COR-L47 (cell line): ENCODE data around the gene ANAPC2.

Experiments
- DNase-seq: peaks from one replicate; lab custom pipeline; 2025; lab: John Stamatoyannopoulos, UW

Gene ANAPC2

DNA sequence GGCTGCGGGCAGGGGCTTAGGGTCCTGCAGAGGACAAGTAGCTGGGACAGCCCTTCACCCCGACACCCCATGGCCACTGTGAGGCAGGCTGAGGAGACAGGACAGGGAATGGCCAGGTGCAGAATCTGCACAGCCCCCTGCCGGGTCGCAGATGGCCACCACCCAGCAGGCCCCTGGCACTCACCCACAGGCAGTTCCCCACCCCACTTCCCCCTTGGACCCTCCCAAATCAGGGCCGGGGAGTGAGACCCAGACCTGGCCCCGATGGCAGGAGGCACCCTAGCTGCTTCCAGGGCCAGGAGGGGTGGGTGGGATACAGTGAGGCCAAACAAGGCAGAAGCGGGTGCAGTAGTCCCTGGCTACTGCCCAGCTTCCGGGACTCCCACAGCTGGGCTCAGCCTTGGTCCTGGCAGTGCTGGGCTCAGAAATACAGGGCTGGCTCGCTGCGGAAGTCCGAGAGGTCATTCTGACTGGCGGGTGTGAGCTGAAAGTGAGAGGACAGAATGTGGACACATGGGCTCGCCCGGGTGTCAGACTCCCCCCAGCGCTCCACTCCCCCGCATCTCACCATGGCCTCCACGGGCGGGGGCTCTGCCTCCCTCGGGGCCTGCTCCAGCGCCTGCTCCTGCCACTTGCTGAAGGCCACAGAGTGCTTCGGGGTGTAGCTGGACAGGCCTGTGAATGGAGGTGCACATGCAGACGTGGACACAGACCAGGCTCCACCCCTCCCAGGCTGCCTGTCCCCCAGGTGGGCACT lies 3.5 kb upstream of the ANAPC2 start:
- DNase-seq: no peak

GRCh38 chr9:137191245-137191644 lies 2.9 kb upstream of the ANAPC2 start:
- DNase-seq: no peak

GRCh38 chr9:137190315-137190856 lies 2.0 kb upstream of the ANAPC2 start:
- DNase-seq: no peak

DNA sequence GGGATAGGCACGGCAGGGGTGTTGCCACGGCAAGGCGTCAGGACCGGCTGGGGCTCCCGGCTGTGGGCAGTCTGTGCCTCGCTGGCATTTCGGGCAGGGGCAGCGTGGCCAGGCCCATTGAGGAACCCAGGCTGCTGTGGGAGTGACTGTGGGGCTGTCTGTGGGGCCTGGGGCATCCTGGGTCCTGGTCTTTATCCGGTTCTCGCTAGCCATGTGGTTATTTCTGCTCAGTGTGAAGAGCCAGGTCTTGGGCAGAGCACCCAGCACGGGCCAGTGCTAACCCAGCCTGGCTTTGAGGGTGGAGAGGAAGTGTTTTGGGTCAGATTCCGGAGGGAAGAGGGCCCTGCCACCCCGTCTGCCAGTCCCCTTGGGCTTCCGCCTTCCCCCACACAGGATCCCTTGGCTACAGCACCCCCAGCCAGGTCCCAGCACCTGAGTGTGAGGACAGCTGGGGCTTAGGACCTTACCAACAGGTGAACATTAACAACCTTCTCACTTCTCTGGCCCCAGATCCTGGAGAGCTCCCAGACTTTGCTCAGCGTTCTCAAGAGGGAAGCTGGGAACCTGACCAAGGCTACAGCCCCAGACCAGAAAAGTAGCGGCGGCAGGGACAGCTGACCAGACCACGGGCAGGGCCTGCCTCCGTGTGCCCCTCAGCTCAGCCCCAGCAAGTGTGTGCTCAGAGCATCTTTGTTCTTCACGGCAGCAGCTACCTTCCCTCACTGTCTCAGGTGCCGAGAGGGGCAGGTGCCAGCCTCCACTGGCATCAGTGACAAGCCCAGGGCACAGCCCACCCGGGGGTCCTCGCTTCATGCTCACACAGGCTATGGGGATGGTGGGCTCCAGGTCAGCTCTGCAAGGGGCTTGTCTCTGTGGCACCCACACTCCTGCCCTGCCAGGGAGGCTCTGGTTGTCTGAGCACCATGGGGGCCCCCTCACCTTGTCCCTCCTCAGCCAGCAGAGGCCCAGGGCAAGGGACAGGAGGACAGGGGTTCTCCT lies 1.2 kb upstream of the ANAPC2 start:
- DNase-seq: no peak

DNA sequence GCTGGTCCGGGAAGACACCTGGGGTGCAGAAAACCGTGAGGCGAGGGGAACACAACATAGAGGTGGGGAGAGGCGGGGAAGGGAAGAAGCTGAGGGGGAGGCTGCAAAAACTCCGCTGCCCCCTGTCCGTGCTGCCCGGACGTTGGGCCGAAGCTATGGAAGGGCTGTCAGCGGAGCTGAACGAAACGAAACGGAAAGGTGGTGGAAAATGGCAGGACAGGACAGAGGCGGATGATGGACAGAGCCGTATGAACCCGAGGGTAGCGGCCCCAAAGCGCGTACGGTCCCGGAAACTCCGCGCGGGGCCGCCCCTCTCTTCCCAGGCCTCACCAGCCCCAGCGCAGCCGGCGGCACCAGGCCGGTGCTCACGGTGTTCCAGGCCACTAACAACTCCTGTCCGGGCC lies 272 bp downstream of the ANAPC2 start:
- DNase-seq: no peak

DNA sequence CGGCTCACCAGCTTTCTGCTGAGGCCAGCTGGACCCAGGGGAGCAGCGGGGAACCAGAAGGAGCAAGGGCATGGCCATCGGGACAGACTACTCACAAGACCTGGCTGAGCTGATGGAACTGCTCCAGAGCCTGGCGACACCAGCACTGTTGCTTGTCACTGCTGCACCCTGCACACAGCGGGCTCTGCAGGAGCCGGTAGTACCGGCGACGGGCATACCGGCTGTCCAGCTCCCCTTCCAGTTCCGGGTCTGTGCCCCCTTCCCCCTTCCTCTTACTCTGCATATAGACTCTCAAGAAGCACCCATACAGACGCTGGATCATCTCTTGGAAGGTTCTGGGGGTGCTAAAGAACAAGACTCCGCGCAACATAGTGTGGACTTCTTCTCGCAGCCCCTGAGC lies 974 bp downstream of the ANAPC2 start:
- no peak for DNase-seq

GRCh38 chr9:137186385-137186784 lies 2.0 kb downstream of the ANAPC2 start:
- DNase-seq: no peak

GRCh38 chr9:137185921-137186320 lies 2.4 kb downstream of the ANAPC2 start:
- DNase-seq: no peak

- DNase-seq: no peak
These were observed 3.3 kb downstream of the ANAPC2 start for GRCh38 chr9:137184881-137185660.

GRCh38 chr9:137183980-137184595 lies 4.3 kb downstream of the ANAPC2 start:
- DNase-seq: no peak

GRCh38 chr9:137182836-137183235 lies 5.5 kb downstream of the ANAPC2 start:
- no peak for DNase-seq

- no peak for DNase-seq
These were observed 6.7 kb downstream of the ANAPC2 start for GRCh38 chr9:137181680-137182079.

DNA sequence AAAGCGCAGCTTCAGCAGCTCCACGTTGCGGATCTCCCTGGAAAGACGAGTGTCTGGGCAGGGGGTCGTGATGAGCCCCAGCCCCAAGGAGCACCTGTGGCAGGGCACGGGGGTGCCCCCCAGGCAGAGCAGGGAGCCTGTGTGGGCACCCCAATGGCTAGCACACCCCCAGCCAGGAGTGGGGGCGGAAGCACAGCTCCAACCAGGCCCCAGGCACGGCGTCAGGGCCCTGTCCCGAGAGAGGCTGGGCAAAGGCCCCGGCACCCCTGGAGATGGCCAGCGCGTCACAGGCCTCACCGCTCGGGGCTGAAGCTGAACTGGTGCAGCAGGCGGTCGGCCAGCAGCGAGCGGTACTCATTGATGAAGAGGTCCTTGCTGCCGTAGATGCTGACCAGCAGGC lies 7.9 kb downstream of the ANAPC2 start:
- no peak for DNase-seq

- DNase-seq: no peak
These were observed 8.6 kb downstream of the ANAPC2 start for GRCh38 chr9:137179761-137180160.

DNA sequence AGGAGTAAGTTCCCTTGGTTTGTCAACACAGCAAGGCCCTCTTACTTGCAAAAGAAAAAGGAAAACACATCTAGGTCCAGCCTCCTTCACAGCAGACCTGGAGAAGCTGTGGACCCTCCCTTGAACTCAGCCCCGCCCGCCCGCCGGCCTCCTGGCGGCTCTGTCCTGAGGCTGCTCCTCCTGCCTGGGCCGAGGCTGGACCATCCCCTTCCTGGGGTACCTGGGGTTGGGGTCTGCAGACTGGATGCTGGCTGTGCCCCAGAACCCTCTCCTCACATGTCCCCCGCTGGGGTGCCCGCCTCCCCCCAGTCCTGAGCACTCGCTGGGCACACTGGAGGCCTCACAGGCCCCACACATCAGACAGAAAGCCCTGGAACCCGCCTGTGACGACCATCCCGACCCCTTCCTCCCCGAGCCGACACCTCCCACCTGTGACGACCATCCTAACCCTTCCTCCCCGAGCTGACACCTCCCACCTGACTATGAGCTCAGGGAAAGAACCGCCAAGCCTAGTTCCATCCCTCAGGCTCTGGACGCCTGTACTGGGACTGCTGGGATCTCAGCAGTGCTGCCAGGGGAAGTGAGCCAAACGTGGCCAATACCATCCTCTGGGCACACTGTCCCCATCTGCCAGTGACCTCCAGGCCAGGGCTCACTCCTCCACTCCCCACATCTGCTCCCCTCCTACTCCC lies 9.3 kb downstream of the ANAPC2 start:
- DNase-seq: no peak

DNA sequence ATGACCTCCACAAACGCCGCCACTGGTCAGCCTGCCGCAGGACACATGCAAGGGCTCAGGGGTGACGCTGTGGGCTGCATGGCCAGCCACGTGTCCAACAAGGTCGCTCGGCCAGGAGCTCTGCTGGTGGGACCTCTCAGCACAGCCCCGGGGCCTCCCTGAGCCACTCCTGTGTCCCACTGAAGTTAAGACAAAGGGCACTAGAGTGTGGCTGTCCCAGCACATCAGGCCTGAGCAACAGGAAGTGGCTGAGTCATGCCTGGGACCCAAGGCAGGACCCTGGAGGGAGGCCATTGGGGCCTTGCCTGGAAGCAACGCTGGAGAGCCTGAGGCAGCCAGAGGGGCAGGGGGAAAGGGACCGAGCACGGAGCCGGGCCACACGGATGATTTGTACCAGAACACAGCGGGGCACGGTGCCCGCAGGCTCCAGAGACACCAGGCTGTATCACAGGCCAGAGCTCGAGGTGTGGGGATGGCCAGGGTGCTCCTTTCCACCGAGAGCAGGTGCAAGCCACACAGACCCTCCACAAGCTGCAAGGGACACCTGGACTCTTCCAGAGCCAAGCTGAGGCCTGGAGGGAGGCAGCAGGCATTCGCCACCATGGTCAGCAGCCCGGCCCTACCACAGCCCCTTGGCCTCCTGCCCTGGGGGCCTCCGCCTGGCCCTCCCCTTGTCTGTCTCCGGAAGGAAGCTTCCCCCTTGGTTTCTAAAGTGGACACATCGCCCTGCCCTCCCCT lies 10.0 kb downstream of the ANAPC2 start:
- no peak for DNase-seq

- DNase-seq: peak; percentile 37
These were observed 11.8 kb downstream of the ANAPC2 start for GRCh38 chr9:137176302-137177182.

DNA sequence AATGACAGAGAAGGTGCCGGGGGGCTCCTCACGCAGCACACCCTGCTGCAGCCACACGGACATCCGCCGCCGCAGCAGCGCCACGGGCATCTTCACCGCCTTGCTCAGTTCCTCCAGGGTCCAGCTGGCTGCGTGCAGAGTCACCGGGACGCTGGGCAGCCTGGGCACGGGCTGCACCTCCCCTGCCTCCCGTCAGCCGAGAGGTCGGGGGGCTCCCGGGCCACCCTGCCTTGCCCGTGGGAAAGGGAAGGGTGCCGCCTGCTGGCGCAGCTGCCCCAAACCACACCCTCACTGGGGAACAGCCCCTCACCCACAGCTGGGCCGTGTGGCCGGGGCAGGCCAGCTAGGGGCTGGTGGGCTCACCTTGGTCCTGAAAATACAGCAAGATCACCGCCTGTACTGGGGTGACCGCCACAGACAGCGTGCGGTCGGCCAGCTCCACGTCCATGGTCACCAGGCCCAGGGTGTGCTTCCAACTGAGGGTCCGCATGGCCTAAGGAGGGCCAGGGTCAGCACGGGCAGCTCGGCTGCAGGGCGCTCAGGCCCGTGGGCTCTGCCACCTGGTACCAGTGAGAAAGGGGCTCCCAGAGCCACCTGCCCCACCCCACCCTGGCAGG lies 12.9 kb downstream of the ANAPC2 start:
- DNase-seq: no peak
